ES-I3 (cell line): Measurements from ENCODE around the gene ACTR6.

Experiments used
- H3K36me3 ChIP-seq: 2 replicates; pipeline ENCODE4 v1.6.1; 2013; ENCODE audit warnings: mild to moderate bottlenecking, low read length, control low read depth, moderate library complexity; ENCODE audit not compliant: insufficient read depth
- H3K4me1 ChIP-seq: 2 replicates; pipeline ENCODE4 v1.6.1; 2013; ENCODE audit warnings: mild to moderate bottlenecking, control low read depth, low read length; ENCODE audit not compliant: insufficient read depth
- H3K9ac ChIP-seq: 2 replicates; pipeline ENCODE4 v1.6.1; 2013; ENCODE audit warnings: low read depth, mild to moderate bottlenecking, low read length, moderate library complexity
- H3K9me3 ChIP-seq: 2 replicates; pipeline ENCODE4 v1.6.1; 2013; ENCODE audit warnings: mild to moderate bottlenecking, low read length, moderate library complexity; ENCODE audit not compliant: control insufficient read depth, insufficient read depth

ACTR6 gene

GRCh38 chr12:100200463-100201181, at the start of gene ACTR6:
Gene ACTR6 (plus strand): TSS chr12:100200815. CDS start chr12:100200852, 37 bp downstream.
- Histone ChIP-seq H3K9ac (peak within 1 kb of the TSS; percentile 73), H3K4me1 (no peaks in the 10 kb centered on the region), H3K9me3 (no peaks in the 10 kb centered on the region), H3K36me3 (no peaks in the 10 kb centered on the region)

GRCh38 chr12:100151769-100152168, 48.8 kb upstream of the ACTR6 start:
- Histone ChIP-seq H3K36me3 (no peaks in the 10 kb centered on the region), H3K9me3 (no peaks in the 10 kb centered on the region), H3K9ac (no peak overlapping the region), H3K4me1 (0 out of 2 replicates have a peak, but pooled peaks cover 4% of the 10 kb centered on the region)

- Histone ChIP-seq H3K36me3 (no peaks in the 10 kb centered on the region), H3K9ac (no peak overlapping the region), H3K4me1 (0 out of 2 replicates have a peak, but pooled peaks cover 4% of the 10 kb centered on the region), H3K9me3 (no peaks in the 10 kb centered on the region)
These were observed 47.5 kb upstream of the ACTR6 start for GRCh38 chr12:100153131-100153530.

- Histone ChIP-seq H3K9me3 (no peaks in the 10 kb centered on the region), H3K36me3 (no peaks in the 10 kb centered on the region)
These were observed 46.0 kb upstream of the ACTR6 start for GRCh38 chr12:100154474-100155247.

GRCh38 chr12:100156731-100157426, 43.7 kb upstream of the ACTR6 start:
- Histone ChIP-seq H3K9ac (no peak overlapping the region), H3K36me3 (no peaks in the 10 kb centered on the region), H3K4me1 (peaks cover 3% of the 10 kb centered on the region; the same call in 1 of the 2 replicates), H3K9me3 (no peaks in the 10 kb centered on the region)

More at GRCh38 chr12:100154474-100155247, 46.0 kb upstream of the ACTR6 start:
- no peak overlapping the region for H3K9ac ChIP-seq
- peaks cover 4% of the 10 kb centered on the region; the same call in 1 of the 2 replicates for H3K4me1 ChIP-seq

- H3K9ac ChIP-seq, result no peak overlapping the region
These were observed 43.2 kb upstream of the ACTR6 start for GRCh38 chr12:100157427-100157821.

GRCh38 chr12:100158535-100158934, 42.1 kb upstream of the ACTR6 start:
- H3K9me3 ChIP-seq, result no peaks in the 10 kb centered on the region
- H3K36me3 ChIP-seq, result no peaks in the 10 kb centered on the region
- no peak overlapping the region for H3K9ac ChIP-seq
- H3K4me1 ChIP-seq, result peaks cover 10% of the 10 kb centered on the region

More at GRCh38 chr12:100157427-100157821, 43.2 kb upstream of the ACTR6 start:
- Histone ChIP-seq H3K36me3 (no peaks in the 10 kb centered on the region), H3K4me1 (no peaks in the 10 kb centered on the region; the same call in 1 of the 2 replicates), H3K9me3 (no peaks in the 10 kb centered on the region)

- Histone ChIP-seq H3K9ac (no peak overlapping the region), H3K36me3 (no peaks in the 10 kb centered on the region), H3K4me1 (peaks cover 16% of the 10 kb centered on the region), H3K9me3 (no peaks in the 10 kb centered on the region)
These were observed 41.1 kb upstream of the ACTR6 start for GRCh38 chr12:100159391-100160104.

GRCh38 chr12:100163416-100164152, 37.0 kb upstream of the ACTR6 start:
- no peaks in the 10 kb centered on the region for H3K36me3 ChIP-seq
- H3K4me1 ChIP-seq, result peaks cover 24% of the 10 kb centered on the region
- H3K9me3 ChIP-seq, result no peaks in the 10 kb centered on the region
- peak overlapping the region; percentile 43; the same call in 1 of the 2 replicates for H3K9ac ChIP-seq

- Histone ChIP-seq H3K4me1 (peaks cover 26% of the 10 kb centered on the region), H3K9ac (peak overlapping the region; percentile 43), H3K9me3 (no peaks in the 10 kb centered on the region), H3K36me3 (no peaks in the 10 kb centered on the region)
These were observed 36.4 kb upstream of the ACTR6 start for GRCh38 chr12:100164153-100164704.

- H3K36me3 ChIP-seq, result no peaks in the 10 kb centered on the region
- H3K9me3 ChIP-seq, result no peaks in the 10 kb centered on the region
- peaks cover 26% of the 10 kb centered on the region for H3K4me1 ChIP-seq
- H3K9ac ChIP-seq, result no peak overlapping the region
These were observed 35.3 kb upstream of the ACTR6 start for GRCh38 chr12:100165356-100165755.

GRCh38 chr12:100166232-100166631, 34.4 kb upstream of the ACTR6 start:
- Histone ChIP-seq H3K9me3 (no peaks in the 10 kb centered on the region), H3K36me3 (no peaks in the 10 kb centered on the region), H3K4me1 (peaks cover 26% of the 10 kb centered on the region), H3K9ac (no peak overlapping the region)

GRCh38 chr12:100168562-100168961, 32.1 kb upstream of the ACTR6 start:
- Histone ChIP-seq H3K9ac (no peak overlapping the region), H3K9me3 (no peaks in the 10 kb centered on the region), H3K36me3 (no peaks in the 10 kb centered on the region), H3K4me1 (peaks cover 16% of the 10 kb centered on the region)
